ENCODE measurements around the gene LRBA.

LRBA gene

GRCh38 chr4:151021637-151022334 lies 6.7 kb upstream of the LRBA start:
- H3K4me3 ChIP-seq (ENCODE audit: low read depth, low read length): no peak overlapping the region
- DNase-seq (ENCODE audit: low read depth): no peak
- TF ChIP-seq CTCF (IDR thresholded peaks at IDR 0.05; ENCODE audit: insufficient read depth, low read depth, low read length, missing control alignments): no peak

GRCh38 chr4:151015459-151016347 lies 619 bp upstream of the LRBA start:
- TF ChIP-seq CTCF (IDR thresholded peaks at IDR 0.05; ENCODE audit: insufficient read depth, low read depth, low read length, missing control alignments): no peak
- peak overlapping the region; percentile 78 for H3K4me3 ChIP-seq (ENCODE audit: low read depth, low read length)
- peak; percentile 92 for DNase-seq (ENCODE audit: low read depth)

GRCh38 chr4:151013944-151014343 lies 1.1 kb downstream of the LRBA start:
- peak overlapping the region; percentile 78 for H3K4me3 ChIP-seq (ENCODE audit: low read depth, low read length)
- no peak for DNase-seq (ENCODE audit: low read depth)

GRCh38 chr4:151013491-151013890 lies 1.6 kb downstream of the LRBA start:
- H3K4me3 ChIP-seq (ENCODE audit: low read depth, low read length): peak overlapping the region; percentile 78
- no peak for TF ChIP-seq CTCF (IDR thresholded peaks at IDR 0.05; ENCODE audit: insufficient read depth, low read depth, low read length, missing control alignments)
- DNase-seq (ENCODE audit: low read depth): no peak

More at GRCh38 chr4:151013944-151014343, 1.1 kb downstream of the LRBA start:
- TF ChIP-seq CTCF (IDR thresholded peaks at IDR 0.05; ENCODE audit: insufficient read depth, low read depth, low read length, missing control alignments): no peak

GRCh38 chr4:151012820-151013219 lies 2.3 kb downstream of the LRBA start:
- peak overlapping the region; percentile 78 for H3K4me3 ChIP-seq (ENCODE audit: low read depth, low read length)
- TF ChIP-seq CTCF (IDR thresholded peaks at IDR 0.05; ENCODE audit: insufficient read depth, low read depth, low read length, missing control alignments): no peak
- DNase-seq (ENCODE audit: low read depth): peak; percentile 14

- DNase-seq (ENCODE audit: low read depth): no peak
- TF ChIP-seq CTCF (IDR thresholded peaks at IDR 0.05; ENCODE audit: insufficient read depth, low read depth, low read length, missing control alignments): no peak
- H3K4me3 ChIP-seq (ENCODE audit: low read depth, low read length): peak overlapping the region; percentile 78
Measured at GRCh38 chr4:151012376-151012775, 2.7 kb downstream of the LRBA start.

Measured in GM12865 (cell line).